ENCODE results near the gene PHOX2A.
"Not testable (repeated sequence)": the region's sequence is repeated elsewhere in the genome, so short reads cannot be mapped to it uniquely, and the experiment has no call there.

PHOX2A gene

GRCh38 chr11:72244060-72244360, at the start of gene PHOX2A:
TSS of gene PHOX2A (minus strand) at chr11:72244176. CDS start at chr11:72244004, 172 bp downstream.
- DNase-seq, result no peak

GRCh38 chr11:72293391-72293790, 49.4 kb upstream of the PHOX2A start:
- no peak for DNase-seq

- no peak for DNase-seq
Measured at GRCh38 chr11:72292106-72292785, 48.3 kb upstream of the PHOX2A start.

- peak; percentile 68 for DNase-seq
Measured at GRCh38 chr11:72290741-72291140, 46.8 kb upstream of the PHOX2A start.

- no peak for DNase-seq
Measured at GRCh38 chr11:72287293-72287692, 43.3 kb upstream of the PHOX2A start.

- no peak for DNase-seq
Measured at GRCh38 chr11:72283947-72284346, 40.0 kb upstream of the PHOX2A start.

GRCh38 chr11:72280726-72281315, 36.8 kb upstream of the PHOX2A start:
- no peak for DNase-seq

GRCh38 chr11:72280037-72280436, 36.1 kb upstream of the PHOX2A start:
- DNase-seq, result no peak

GRCh38 chr11:72278905-72279304, 34.9 kb upstream of the PHOX2A start:
- no peak for DNase-seq

GRCh38 chr11:72274435-72274834, 30.5 kb upstream of the PHOX2A start:
- DNase-seq, result no peak

GRCh38 chr11:72271980-72272379, 28.0 kb upstream of the PHOX2A start:
- DNase-seq, result no peak

GRCh38 chr11:72267956-72268617, 24.1 kb upstream of the PHOX2A start:
- DNase-seq, result no peak

GRCh38 chr11:72266960-72267359, 23.0 kb upstream of the PHOX2A start:
- DNase-seq, result not testable (repeated sequence)

GRCh38 chr11:72265951-72266350, 22.0 kb upstream of the PHOX2A start:
- no peak for DNase-seq

- peak; percentile 54 for DNase-seq
Measured at GRCh38 chr11:72263361-72263760, 19.4 kb upstream of the PHOX2A start.

- DNase-seq, result no peak
Measured at GRCh38 chr11:72260574-72260973, 16.6 kb upstream of the PHOX2A start.

GRCh38 chr11:72259490-72259889, 15.5 kb upstream of the PHOX2A start:
- no peak for DNase-seq

GRCh38 chr11:72257570-72257969, 13.6 kb upstream of the PHOX2A start:
- no peak for DNase-seq

- DNase-seq, result no peak
Measured at GRCh38 chr11:72254299-72254993, 10.5 kb upstream of the PHOX2A start.

GRCh38 chr11:72253392-72253791, 9.4 kb upstream of the PHOX2A start:
- DNase-seq, result no peak

- no peak for DNase-seq
Measured at GRCh38 chr11:72251614-72252013, 7.6 kb upstream of the PHOX2A start.

- no peak for DNase-seq
Measured at GRCh38 chr11:72250661-72251464, 6.9 kb upstream of the PHOX2A start.

GRCh38 chr11:72249961-72250360, 6.0 kb upstream of the PHOX2A start:
- no peak for DNase-seq

Measured in hematopoietic multipotent progenitor cell treated with erythropoietin and hydrocortisone succinate and interleukin-3 and kit ligand, for 4 days (in vitro differentiated cells).